Hepatocyte (in vitro differentiated cells): Measurements from ENCODE around the gene KRTAP16-1. TPM values are rescaled to one million over a fixed set of nuclear protein-coding genes. Genes with fewer than 3 reads are reported as not detected.
A peak's percentile ranks its signal among the peaks of the same experiment; 100 is the strongest.

Source experiments
- DNase-seq: peaks from one replicate; pipeline ENCODE4 v3.0.0-alpha.2; 2016; ENCODE audit warnings: low spot score
- H2AFZ ChIP-seq: fragments of 200-600 bp; sonication (generic); 2 replicates; pipeline ENCODE4 v1.6.0; 2016; ENCODE audit warnings: antibody characterized with exemption, mild to moderate bottlenecking
- H3K27ac ChIP-seq: fragments of 200-600 bp; sonication (generic); 2 replicates; pipeline ENCODE4 v1.5.1; 2016; ENCODE audit warnings: mild to moderate bottlenecking
- H3K27me3 ChIP-seq: fragments of 200-600 bp; sonication (generic); 2 replicates; pipeline ENCODE4 v1.6.1; 2016
- H3K36me3 ChIP-seq: fragments of 200-600 bp; sonication (generic); replicated peaks from 2 replicates; pipeline ENCODE4 v1.5.1; 2016; ENCODE audit warnings: low read depth; ENCODE audit not compliant: insufficient read depth
- H3K4me1 ChIP-seq: fragments of 200-600 bp; sonication (generic); 2 replicates; pipeline ENCODE4 v1.5.1; 2016; ENCODE audit warnings: mild to moderate bottlenecking, moderate library complexity; ENCODE audit not compliant: insufficient read depth
- H3K4me2 ChIP-seq: fragments of 200-600 bp; sonication (generic); 2 replicates; pipeline ENCODE4 v1.6.0; 2016
- H3K4me3 ChIP-seq: fragments of 200-600 bp; sonication (generic); 2 replicates; pipeline ENCODE4 v1.5.1; 2016; ENCODE audit warnings: mild to moderate bottlenecking
- H3K79me2 ChIP-seq: fragments of 200-600 bp; sonication (generic); 2 replicates; pipeline ENCODE4 v1.6.0; 2017; ENCODE audit warnings: mild to moderate bottlenecking
- H3K9me2 ChIP-seq: fragments of 200-600 bp; sonication (generic); replicated peaks from 2 replicates; pipeline ENCODE4 v1.6.0; 2017; ENCODE audit warnings: mild to moderate bottlenecking; ENCODE audit not compliant: insufficient read depth
- H3K9me3 ChIP-seq: fragments of 200-600 bp; sonication (generic); 2 replicates; pipeline ENCODE4 v1.5.1; 2016; ENCODE audit warnings: low read depth, mild to moderate bottlenecking
- H4K20me1 ChIP-seq: fragments of 200-600 bp; sonication (generic); 2 replicates; pipeline ENCODE4 v1.6.0; 2016; ENCODE audit warnings: mild to moderate bottlenecking; ENCODE audit not compliant: insufficient read depth, poor library complexity, severe bottlenecking
- CTCF ChIP-seq: fragments of 200-600 bp; sonication (generic); IDR thresholded peaks from 2 replicates; pipeline ENCODE4 v1.5.1; 2016; ENCODE audit warnings: antibody characterized with exemption, mild to moderate bottlenecking; ENCODE audit not compliant: poor library complexity
- EZH2 ChIP-seq: fragments of 200-600 bp; sonication (generic); IDR thresholded peaks from 2 replicates; pipeline ENCODE4 v1.6.1; 2016; ENCODE audit warnings: antibody characterized with exemption, mild to moderate bottlenecking, borderline replicate concordance
- EZH2phosphoT487 ChIP-seq: fragments of 200-600 bp; sonication (generic); IDR thresholded peaks from one replicate; pipeline ENCODE4 v1.6.1; 2018; ENCODE audit warnings: antibody characterized with exemption, mild to moderate bottlenecking, low read depth, moderate library complexity; ENCODE audit not compliant: unreplicated experiment, severe bottlenecking
- WGBS: methylation state at CpG from one replicate; pipeline ENCODE4 v1.1.6; 2016; ENCODE audit warnings: low lambda C conversion rate; ENCODE audit errors: missing lambda C conversion rate; 5-methylcytosine and 5-hydroxymethylcytosine counted together
- polyA plus RNA-seq: library from polyadenylated mRNA; unstranded; fragments of >200 nt; fragmentation: Nextera tagmentation; extraction: Ambion mirVana; gene quantifications from 2 replicates; pipeline ENCODE4 v1.2.1, GENCODE V29; 2016
- total RNA-seq: library from RNA; depleted of rRNA; stranded (reverse); fragments of >200 nt; gene quantifications from 2 replicates; pipeline ENCODE4 v1.2.3, GENCODE V29; 2014

The KRTAP16-1 gene
- total and polyA plus RNA-seq, 2 experiments from 2014 or later, result not detected

GRCh38 chr17:41267711-41268110, 41.4 kb downstream of the KRTAP16-1 start:
- WGBS, result no CpG with 5 or more reads among the region's 3 CpGs
- H3K4me3 ChIP-seq, result no peak overlapping the region
- H3K4me2 ChIP-seq, result no peak overlapping the region
- no peaks in the 10 kb centered on the region for H4K20me1 ChIP-seq
- no peaks in the 10 kb centered on the region for H3K4me1 ChIP-seq
- TF ChIP-seq EZH2 (no peak), EZH2phosphoT487 (no peak), CTCF (no peak)
- no peaks in the 10 kb centered on the region for H3K9me2 ChIP-seq
- no peak overlapping the region for H2AFZ ChIP-seq
- peaks cover 8% of the 10 kb centered on the region for H3K27me3 ChIP-seq
- H3K79me2 ChIP-seq, result no peaks in the 10 kb centered on the region
- H3K27ac ChIP-seq, result no peak overlapping the region
- no peaks in the 10 kb centered on the region for H3K9me3 ChIP-seq
- no peaks in the 10 kb centered on the region for H3K36me3 ChIP-seq
- DNase-seq, result no peak

GRCh38 chr17:41265078-41265477, 44.0 kb downstream of the KRTAP16-1 start, which contains the start of gene KRTAP9-6:
TSS of gene KRTAP9-6 (plus strand) at chr17:41265378. CDS start at chr17:41265378, 0 bp downstream.
- H3K27ac ChIP-seq, result no peak within 1 kb of the TSS
- peaks cover 12% of the 10 kb centered on the region for H3K27me3 ChIP-seq
- peak; percentile 0 for DNase-seq
- no peak within 1 kb of the TSS for H2AFZ ChIP-seq
- H3K79me2 ChIP-seq, result no peaks in the 10 kb centered on the region
- no peaks in the 10 kb centered on the region for H3K4me1 ChIP-seq
- no peak within 1 kb of the TSS for H3K4me2 ChIP-seq
- no peaks in the 10 kb centered on the region for H3K36me3 ChIP-seq
- H3K9me3 ChIP-seq, result no peaks in the 10 kb centered on the region
- H4K20me1 ChIP-seq, result no peaks in the 10 kb centered on the region
- no peaks in the 10 kb centered on the region for H3K9me2 ChIP-seq
- H3K4me3 ChIP-seq, result no peak within 1 kb of the TSS
- TF ChIP-seq CTCF (no peak), EZH2 (no peak), EZH2phosphoT487 (no peak)
- 83% methylated on average over 2 of the region's 2 CpGs for WGBS

GRCh38 chr17:41264599-41264998, 44.5 kb downstream of the KRTAP16-1 start:
- no peak overlapping the region for H3K4me2 ChIP-seq
- no peak overlapping the region for H3K4me3 ChIP-seq
- no peaks in the 10 kb centered on the region for H3K9me3 ChIP-seq
- no peak overlapping the region for H3K27ac ChIP-seq
- peak; percentile 1 for DNase-seq
- peaks cover 12% of the 10 kb centered on the region for H3K27me3 ChIP-seq
- no peaks in the 10 kb centered on the region for H3K36me3 ChIP-seq
- no peaks in the 10 kb centered on the region for H3K9me2 ChIP-seq
- H2AFZ ChIP-seq, result no peak overlapping the region
- no peaks in the 10 kb centered on the region for H4K20me1 ChIP-seq
- H3K4me1 ChIP-seq, result no peaks in the 10 kb centered on the region
- TF ChIP-seq CTCF, result no peak
- no peak for TF ChIP-seq EZH2
- TF ChIP-seq EZH2phosphoT487, result no peak
- no peaks in the 10 kb centered on the region for H3K79me2 ChIP-seq
- 64% methylated on average over 3 of the region's 3 CpGs for WGBS

- Histone ChIP-seq H3K9me3 (no peaks in the 10 kb centered on the region), H2AFZ (no peak overlapping the region), H3K27ac (no peak overlapping the region), H3K79me2 (no peaks in the 10 kb centered on the region), H3K9me2 (no peaks in the 10 kb centered on the region), H3K27me3 (peaks cover 12% of the 10 kb centered on the region), H3K4me3 (no peak overlapping the region), H3K4me1 (no peaks in the 10 kb centered on the region), H3K4me2 (no peak overlapping the region), H3K36me3 (no peaks in the 10 kb centered on the region), H4K20me1 (no peaks in the 10 kb centered on the region)
- 89% methylated on average over 2 of the region's 2 CpGs for WGBS
- peak; percentile 0 for DNase-seq
- TF ChIP-seq CTCF (no peak), EZH2phosphoT487 (no peak)
These were observed 45.9 kb downstream of the KRTAP16-1 start for GRCh38 chr17:41263212-41263611.
